Esophagus muscularis mucosa (tissue), 4 donors: ENCODE measurements around the gene DES. TPM values are rescaled to one million over a fixed set of nuclear protein-coding genes. Genes with fewer than 3 reads are reported as not detected.

ENCODE experiments used
- DNase-seq: peaks from one replicate; pipeline ENCODE4 v3.0.0-alpha.2; 2017; ENCODE audit errors: extremely low spot score
- H3K27ac ChIP-seq, 4 donors: fragments of 200-600 bp; sonication (generic); replicated peaks in 1 of 4; 1 replicate in 3 of 4; 2 replicates in 1 of 4; pipeline ENCODE4 v1.5.1; 2016 to 2019; ENCODE audit warnings: mild to moderate bottlenecking in 1 of 4
- H3K27me3 ChIP-seq, 4 donors: fragments of 200-600 bp; sonication (generic); one replicate each; pipeline versions ENCODE4 v1.5.1 to v1.6.0; 2016 to 2019
- H3K36me3 ChIP-seq, 4 donors: fragments of 200-600 bp; sonication (generic); one replicate each; pipeline ENCODE4 v1.5.1; 2016 to 2019
- H3K4me1 ChIP-seq, 4 donors: fragments of 200-600 bp; sonication (generic); one replicate each; pipeline ENCODE4 v1.5.1; 2016 to 2019
- H3K4me3 ChIP-seq, 4 donors: fragments of 200-600 bp; sonication (generic); 1 replicate in 2 of 4; 2 replicates in 2 of 4; pipeline ENCODE4 v1.5.1; 2016 to 2019; ENCODE audit warnings: mild to moderate bottlenecking in 4 of 4, moderate library complexity in 1 of 4
- H3K9me3 ChIP-seq, 4 donors: fragments of 200-600 bp; sonication (generic); 1 replicate in 3 of 4; 2 replicates in 1 of 4; pipeline ENCODE4 v1.5.1; 2016 to 2019
- CTCF ChIP-seq, 3 experiments: fragments of 200-600 bp in 2 of 3; fragments of 450-650 bp in 1 of 3; sonication (generic) in 2 of 3; IDR thresholded peaks; one replicate each; pipeline ENCODE4 v1.5.1; 2017 to 2019; ENCODE audit warnings: antibody characterized with exemption in 3 of 3, mild to moderate bottlenecking in 2 of 3, moderate library complexity in 1 of 3
- EP300 ChIP-seq: sonication (generic); formaldehyde crosslinking; IDR thresholded peaks from one replicate; pipeline ENCODE4 v1.6.1; 2017; ENCODE audit warnings: antibody characterized with exemption
- POLR2A ChIP-seq: fragments of 450-650 bp; IDR thresholded peaks from one replicate; pipeline ENCODE4 v1.6.1; 2017; ENCODE audit warnings: antibody characterized with exemption, moderate library complexity, mild to moderate bottlenecking, low read depth
- POLR2AphosphoS5 ChIP-seq, 2 donors: sonication (generic); formaldehyde crosslinking; IDR thresholded peaks; one replicate each; pipeline ENCODE4 v1.6.1; 2017; ENCODE audit warnings: antibody characterized with exemption in 2 of 2
- WGBS: methylation state at CpG from one replicate; pipeline ENCODE4 v1.1.5; 2018; 5-methylcytosine and 5-hydroxymethylcytosine counted together
- intact Hi-C: fragments of 100-400 bp; cut with DNase I; formaldehyde crosslinking; loops from one replicate; pipeline ENCODE4 v1.15.1; 2023
- total RNA-seq, 4 donors: library from RNA; depleted of rRNA; stranded (reverse); fragments of >200 nt; gene quantifications; one replicate each; pipeline versions ENCODE4 v1.1.0 to v1.2.1, GENCODE V29; 2016

The DES gene
- total RNA-seq, 4 donors from 2014 or later: 19,781 to 23,770 (median 22,752) TPM

- DNase-seq: no peak
- intact Hi-C loops: no loop called here
- no peaks in the 10 kb centered on the region for H3K9me3 ChIP-seq
- peak overlapping the region; percentile 40 to 60 (median 48) for H3K27ac ChIP-seq
- H3K27me3 ChIP-seq: no peaks in the 10 kb centered on the region
- H3K4me3 ChIP-seq: no peak overlapping the region
- 24% methylated on average over 5 of the region's 5 CpGs for WGBS
- no peaks in the 10 kb centered on the region for H3K36me3 ChIP-seq
- peaks cover 13 to 34% (median 29%) of the 10 kb centered on the region in 4 donors for H3K4me1 ChIP-seq
- no peak for TF ChIP-seq POLR2AphosphoS5 (IDR thresholded peaks at IDR 0.05)
- no peak for TF ChIP-seq POLR2A
- no peak for TF ChIP-seq EP300
- no peak for TF ChIP-seq CTCF (IDR thresholded peaks at IDR 0.05)
These were observed 19.3 kb upstream of the DES start for GRCh38 chr2:219398721-219399363.

GRCh38 chr2:219399716-219400478 lies 18.3 kb upstream of the DES start:
- WGBS: 69% methylated on average over 13 of the region's 14 CpGs
- no peak for DNase-seq
- H3K27ac ChIP-seq: peak overlapping the region in 1 of 4 donors; percentile 54

GRCh38 chr2:219400562-219400961 lies 17.6 kb upstream of the DES start:
- intact Hi-C loops: loop anchor here (2.0 kb wide), 1 partner anchor 130 kb away; no protein-coding TSS in a partner anchor
- DNase-seq: no peak
- no peaks in the 10 kb centered on the region for H3K27me3 ChIP-seq
- H3K9me3 ChIP-seq: no peaks in the 10 kb centered on the region
- peaks cover 27 to 51% (median 46%) of the 10 kb centered on the region in 4 donors for H3K4me1 ChIP-seq
- no peak overlapping the region for H3K27ac ChIP-seq
- WGBS: 50% methylated on average over 5 of the region's 6 CpGs
- TF ChIP-seq CTCF (IDR thresholded peaks at IDR 0.05) (no peak), POLR2A (no peak), POLR2AphosphoS5 (IDR thresholded peaks at IDR 0.05) (no peak), EP300 (no peak)
- H3K36me3 ChIP-seq: no peaks in the 10 kb centered on the region
- no peak overlapping the region for H3K4me3 ChIP-seq

More at GRCh38 chr2:219399716-219400478, 18.3 kb upstream of the DES start:
- Histone ChIP-seq H3K36me3 (no peaks in the 10 kb centered on the region), H3K4me1 (peaks cover 24 to 44% (median 39%) of the 10 kb centered on the region in 4 donors), H3K27me3 (no peaks in the 10 kb centered on the region), H3K4me3 (no peak overlapping the region), H3K9me3 (no peaks in the 10 kb centered on the region)
- intact Hi-C loops: loop anchor here (2.0 kb wide), 1 partner anchor 131 kb away; no protein-coding TSS in a partner anchor
- TF ChIP-seq POLR2AphosphoS5 (IDR thresholded peaks at IDR 0.05) (no peak), POLR2A (no peak), EP300 (no peak), CTCF (IDR thresholded peaks at IDR 0.05) (no peak)

- TF ChIP-seq POLR2A (no peak), CTCF (IDR thresholded peaks at IDR 0.05) (no peak), EP300 (no peak), POLR2AphosphoS5 (IDR thresholded peaks at IDR 0.05) (no peak)
- Histone ChIP-seq H3K9me3 (no peaks in the 10 kb centered on the region), H3K36me3 (no peaks in the 10 kb centered on the region), H3K4me3 (no peak overlapping the region), H3K27me3 (no peaks in the 10 kb centered on the region), H3K4me1 (peaks cover 38 to 61% (median 56%) of the 10 kb centered on the region in 4 donors), H3K27ac (no peak overlapping the region)
- no peak for DNase-seq
- WGBS: 88% methylated on average over 8 of the region's 8 CpGs
- intact Hi-C loops: loop anchor here (2.0 kb wide), 1 partner anchor 129 kb away; no protein-coding TSS in a partner anchor
These were observed 16.6 kb upstream of the DES start for GRCh38 chr2:219401606-219402005.
